HepG2 (cell line): ENCODE results near the gene SASH3. TPM values are rescaled to one million over a fixed set of nuclear protein-coding genes. Genes with fewer than 3 reads are reported as not detected.
A peak's percentile ranks its signal among the peaks of the same experiment; 100 is the strongest.

ENCODE experiments used
- ARID5B ChIP-seq: IDR thresholded peaks from 2 replicates; pipeline ENCODE4 v1.4.0; 2020; ENCODE audit warnings: mild to moderate bottlenecking, missing genetic modification reagents
- ETV5 ChIP-seq: IDR thresholded peaks from 2 replicates; pipeline ENCODE4 v1.6.1; 2018; ENCODE audit warnings: missing biosample characterization, missing genetic modification reagents, inconsistent platforms, borderline replicate concordance
- MATR3 ChIP-seq: sonication (generic); formaldehyde crosslinking; IDR thresholded peaks from 2 replicates; pipeline ENCODE4 v1.4.0; 2020; ENCODE audit warnings: missing genetic modification reagents
- PAXIP1 ChIP-seq: sonication (generic); formaldehyde crosslinking; conservative IDR thresholded peaks from 2 replicates; pipeline ENCODE4 v1.4.0; 2020; ENCODE audit warnings: mild to moderate bottlenecking, missing genetic modification reagents, moderate library complexity
- PHB2 ChIP-seq: fragments of 450-650 bp; IDR thresholded peaks from 2 replicates; pipeline ENCODE4 v1.6.1; 2018; ENCODE audit not compliant: partially characterized antibody
- SOX13 ChIP-seq, 3 experiments: fragments of 450-650 bp in 1 of 3; sonication (generic) in 1 of 3; formaldehyde crosslinking in 1 of 3; IDR thresholded peaks in 2 of 3; conservative IDR thresholded peaks in 1 of 3; 2 replicates each; pipeline versions ENCODE4 v1.5.0 to v1.6.1; 2016 to 2020; ENCODE audit warnings: antibody characterized with exemption in 1 of 3, mild to moderate bottlenecking in 1 of 3, missing compliant biosample characterization in 1 of 3, missing genetic modification reagents in 1 of 3, moderate library complexity in 1 of 3
- ZMAT5 ChIP-seq: sonication (generic); formaldehyde crosslinking; IDR thresholded peaks from 2 replicates; pipeline ENCODE4 v1.5.0; 2020; ENCODE audit warnings: mild to moderate bottlenecking, low read depth, missing genetic modification reagents, borderline replicate concordance
- ZNF407 ChIP-seq: sonication (generic); formaldehyde crosslinking; IDR thresholded peaks from one replicate; pipeline ENCODE4 v1.5.1; 2020; ENCODE audit warnings: mild to moderate bottlenecking, missing genetic modification reagents; ENCODE audit errors: not compliant biosample characterization
- ZNF713 ChIP-seq: sonication (generic); formaldehyde crosslinking; IDR thresholded peaks from 2 replicates; pipeline ENCODE4 v1.4.0; 2020; ENCODE audit warnings: mild to moderate bottlenecking, missing genetic modification reagents
- ZNF782 ChIP-seq: sonication (generic); formaldehyde crosslinking; IDR thresholded peaks from 2 replicates; pipeline ENCODE4 v1.4.0; 2020; ENCODE audit warnings: missing genetic modification reagents, mild to moderate bottlenecking, borderline replicate concordance
- polyA plus RNA-seq, 8 experiments: library from polyadenylated mRNA; depleted of rRNA in 3 of 8; stranded (reverse) in 7 of 8; unstranded in 1 of 8; fragments of >200 nt; fragmentation: Illumina TruSeq in 4 of 8; extraction: Trizol in 4 of 8; gene quantifications; 2 replicates each; pipeline versions ENCODE4 v1.2.1 to v1.2.3, GENCODE V29; 2011 to 2016; ENCODE audit warnings: low read depth in 4 of 8, missing spikeins in 1 of 8, mixed read lengths in 1 of 8; ENCODE audit not compliant: insufficient read depth in 1 of 8
- total RNA-seq, 5 experiments: library from RNA; depleted of rRNA; stranded (reverse); fragments of >200 nt; fragmentation: Illumina TruSeq; extraction: Trizol; gene quantifications; 2 replicates each; pipeline ENCODE4 v1.2.3, GENCODE V29; 2016; ENCODE audit warnings: low read depth in 1 of 5

The SASH3 gene
- total and polyA plus RNA-seq, 2 of the 13 experiments (the other 11 are each of a cell fraction or from before 2014, with no cell fraction given): 0.08 TPM; not detected in 1

- TF ChIP-seq ZNF407: no peak
- TF ChIP-seq MATR3 (CRISPR knock-in tag): no peak
- TF ChIP-seq SOX13 (IDR thresholded peaks at IDR 0.05): no peak
- peak in 1 of 2 experiments; percentile 25; a peak in 1 of 4 replicates for TF ChIP-seq SOX13 (CRISPR knock-in tag; conservative IDR thresholded peaks at IDR 0.05 in 1 of 2, IDR thresholded peaks at IDR 0.05 in 1 of 2)
- peak; percentile 85 for TF ChIP-seq PAXIP1
- no peak for TF ChIP-seq ZMAT5 (CRISPR knock-in tag)
- TF ChIP-seq ZNF713 (CRISPR knock-in tag): no peak
- no peak for TF ChIP-seq ZNF782 (CRISPR knock-in tag)
- no peak for TF ChIP-seq PHB2
- peak; percentile 29; the same call in 1 of the 2 replicates for TF ChIP-seq ETV5 (CRISPR knock-in tag)
- TF ChIP-seq ARID5B (CRISPR knock-in tag): 0 out of 2 replicates have a peak, but pooled peaks have one; percentile 38
These were observed 43.3 kb upstream of the SASH3 start (continued) for GRCh38 chrX:129736491-129736890.
